ENCODE results near the gene CLDN34.

The CLDN34 gene

DNA sequence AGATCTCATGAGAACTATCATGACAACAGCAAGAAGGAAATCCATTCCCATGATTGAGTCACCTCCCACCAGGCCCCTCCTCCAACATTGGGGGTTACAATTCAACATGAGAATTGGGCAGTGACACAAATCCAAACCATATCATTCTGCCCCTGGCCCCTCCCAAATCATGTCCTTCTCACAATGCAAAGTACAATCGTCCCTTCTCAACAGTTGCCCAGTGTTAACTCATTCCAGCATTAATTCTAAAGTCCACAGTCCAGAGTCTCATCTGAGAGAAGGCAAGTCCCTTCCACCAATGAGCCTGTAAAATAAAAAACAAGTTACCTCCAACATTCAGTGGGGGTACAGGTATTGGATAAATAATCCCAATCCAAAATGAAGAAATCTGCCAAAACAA is 14.9 kb upstream of the CLDN34 start:
- no peak for DNase-seq (ENCODE audit: extremely low read depth, insufficient read length)
- TF ChIP-seq CTCF (IDR thresholded peaks at IDR 0.05; ENCODE audit: insufficient read depth, low read length, poor library complexity, severe bottlenecking) = no peak
- H3K36me3 ChIP-seq (ENCODE audit: control insufficient read depth, insufficient read depth, low read length) = no peaks in the 10 kb centered on the region
- H3K4me3 ChIP-seq (replicated peaks; ENCODE audit: low read depth, low read length) = no peak overlapping the region
- H3K27me3 ChIP-seq (replicated peaks; ENCODE audit: control insufficient read depth, insufficient read depth, low read length) = no peaks in the 10 kb centered on the region; the same call in 1 of the 2 replicates

DNA sequence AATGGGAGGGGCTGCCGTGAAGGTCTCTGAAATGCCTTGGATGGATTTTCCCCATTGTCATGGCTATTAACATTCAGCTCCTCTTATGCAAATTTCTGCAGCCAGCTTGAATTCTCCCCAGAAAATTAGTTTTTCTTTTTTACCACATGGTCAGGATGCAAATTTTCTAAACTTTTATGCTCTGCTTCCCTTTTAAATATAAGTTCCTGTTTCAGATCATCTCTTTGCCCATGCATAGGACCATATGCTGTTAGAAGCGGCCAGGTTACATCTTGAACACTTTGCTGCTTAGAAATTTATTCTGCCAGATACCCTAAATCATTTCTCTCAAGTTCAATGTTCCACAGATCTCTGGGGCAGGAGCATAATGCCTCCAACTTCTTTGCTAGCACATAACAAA is 13.8 kb upstream of the CLDN34 start:
- DNase-seq (ENCODE audit: extremely low read depth, insufficient read length) = no peak
- H3K4me3 ChIP-seq (replicated peaks; ENCODE audit: low read depth, low read length) = no peak overlapping the region

DNA sequence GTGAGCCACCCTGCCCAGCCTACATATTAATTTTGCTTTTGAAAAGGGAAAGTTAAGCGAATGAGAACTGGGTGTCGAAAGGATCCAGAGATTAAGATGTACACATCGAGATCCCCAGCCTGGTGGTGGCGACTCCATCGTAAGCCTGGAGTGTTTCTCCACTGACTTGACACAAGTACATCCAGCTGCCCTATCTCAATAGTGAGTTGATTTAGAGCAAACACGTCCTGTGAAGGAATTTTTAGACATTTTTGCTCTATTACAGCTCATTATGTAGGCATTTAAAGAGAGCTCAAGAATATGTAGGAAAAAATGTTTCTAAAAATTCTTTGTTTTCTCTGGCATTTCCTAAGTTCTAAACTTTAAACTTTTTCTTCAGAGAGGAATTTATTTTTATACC is 11.7 kb upstream of the CLDN34 start:
- Histone ChIP-seq H3K27me3 (replicated peaks; ENCODE audit: control insufficient read depth, insufficient read depth, low read length) (no peaks in the 10 kb centered on the region), H3K36me3 (ENCODE audit: control insufficient read depth, insufficient read depth, low read length) (no peaks in the 10 kb centered on the region), H3K4me3 (replicated peaks; ENCODE audit: low read depth, low read length) (no peak overlapping the region)
- no peak for TF ChIP-seq CTCF (IDR thresholded peaks at IDR 0.05; ENCODE audit: insufficient read depth, low read length, poor library complexity, severe bottlenecking)
- no peak for DNase-seq (ENCODE audit: extremely low read depth, insufficient read length)

More for the DNA sequence above, 13.8 kb upstream of the CLDN34 start:
- Histone ChIP-seq H3K36me3 (ENCODE audit: control insufficient read depth, insufficient read depth, low read length) (no peaks in the 10 kb centered on the region), H3K27me3 (replicated peaks; ENCODE audit: control insufficient read depth, insufficient read depth, low read length) (no peaks in the 10 kb centered on the region; the same call in 1 of the 2 replicates)
- TF ChIP-seq CTCF (IDR thresholded peaks at IDR 0.05; ENCODE audit: insufficient read depth, low read length, poor library complexity, severe bottlenecking) = no peak

- Histone ChIP-seq H3K36me3 (ENCODE audit: control insufficient read depth, insufficient read depth, low read length) (no peaks in the 10 kb centered on the region), H3K27me3 (replicated peaks; ENCODE audit: control insufficient read depth, insufficient read depth, low read length) (no peaks in the 10 kb centered on the region), H3K4me3 (replicated peaks; ENCODE audit: low read depth, low read length) (no peak overlapping the region)
- TF ChIP-seq CTCF (IDR thresholded peaks at IDR 0.05; ENCODE audit: insufficient read depth, low read length, poor library complexity, severe bottlenecking) = peak; percentile 32
- DNase-seq (ENCODE audit: extremely low read depth, insufficient read length) = no peak
Observed at GRCh38 chrX:9957743-9958142, 9.4 kb upstream of the CLDN34 start.

DNA sequence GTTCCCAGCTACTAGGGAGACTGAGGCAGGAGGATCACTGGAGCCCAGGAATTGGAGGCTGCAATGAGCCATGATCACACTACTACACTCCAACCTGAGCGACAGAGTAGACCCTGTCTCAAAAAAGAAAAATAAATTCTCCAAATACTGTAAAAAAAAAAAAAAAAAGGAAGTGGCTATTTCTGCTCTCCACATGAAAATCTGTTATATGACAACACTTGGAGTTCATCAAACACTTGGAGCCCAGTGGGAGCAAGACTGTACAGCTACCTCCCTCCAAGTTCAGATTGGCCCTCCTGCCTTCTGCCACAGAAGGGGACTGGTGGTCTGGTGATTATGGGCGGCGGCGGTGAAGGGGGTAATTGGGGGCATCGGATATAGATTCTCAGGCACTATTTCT is 9.0 kb upstream of the CLDN34 start:
- no peak for DNase-seq (ENCODE audit: extremely low read depth, insufficient read length)
- H3K4me3 ChIP-seq (replicated peaks; ENCODE audit: low read depth, low read length) = no peak overlapping the region
- no peak for TF ChIP-seq CTCF (IDR thresholded peaks at IDR 0.05; ENCODE audit: insufficient read depth, low read length, poor library complexity, severe bottlenecking)
- H3K27me3 ChIP-seq (replicated peaks; ENCODE audit: control insufficient read depth, insufficient read depth, low read length) = no peaks in the 10 kb centered on the region
- H3K36me3 ChIP-seq (ENCODE audit: control insufficient read depth, insufficient read depth, low read length) = no peaks in the 10 kb centered on the region

DNA sequence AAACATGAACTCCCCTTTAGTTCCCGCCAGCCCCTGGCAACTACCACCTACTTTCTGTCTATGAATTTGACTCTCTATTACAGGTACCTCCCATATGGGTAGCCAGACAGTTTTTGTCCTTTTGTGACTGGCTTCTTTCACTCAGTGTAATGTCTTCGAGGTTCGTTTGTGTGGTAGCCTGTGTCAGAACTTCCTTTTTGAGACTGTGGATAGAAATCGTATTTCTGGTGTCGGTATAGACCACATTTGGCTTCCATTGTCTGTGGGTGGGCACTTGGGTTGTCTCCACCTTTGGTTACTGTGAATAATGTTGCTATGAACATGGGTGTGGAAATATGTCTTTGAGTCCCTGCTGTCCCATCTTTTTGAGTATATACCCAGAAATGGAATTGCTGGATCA is 5.4 kb upstream of the CLDN34 start:
- DNase-seq (ENCODE audit: extremely low read depth, insufficient read length) = no peak
- Histone ChIP-seq H3K36me3 (ENCODE audit: control insufficient read depth, insufficient read depth, low read length) (no peaks in the 10 kb centered on the region), H3K4me3 (replicated peaks; ENCODE audit: low read depth, low read length) (no peak overlapping the region), H3K27me3 (replicated peaks; ENCODE audit: control insufficient read depth, insufficient read depth, low read length) (no peaks in the 10 kb centered on the region)
- no peak for TF ChIP-seq CTCF (IDR thresholded peaks at IDR 0.05; ENCODE audit: insufficient read depth, low read length, poor library complexity, severe bottlenecking)

All from GM06990 (cell line).